HG03575 (cell line): ENCODE measurements around the gene FSIP1.

Experiments used
- ATAC-seq: cut with Tn5 transposase; IDR thresholded peaks from one replicate; pipeline ENCODE4 v1.9.1; 2021; ENCODE audit not compliant: unreplicated experiment, insufficient number of reproducible peaks, low FRiP score; ENCODE audit errors: extremely low read depth

The FSIP1 gene

GRCh38 chr15:39735120-39735717 is 47.4 kb downstream of the FSIP1 start:
- no peak for ATAC-seq

DNA sequence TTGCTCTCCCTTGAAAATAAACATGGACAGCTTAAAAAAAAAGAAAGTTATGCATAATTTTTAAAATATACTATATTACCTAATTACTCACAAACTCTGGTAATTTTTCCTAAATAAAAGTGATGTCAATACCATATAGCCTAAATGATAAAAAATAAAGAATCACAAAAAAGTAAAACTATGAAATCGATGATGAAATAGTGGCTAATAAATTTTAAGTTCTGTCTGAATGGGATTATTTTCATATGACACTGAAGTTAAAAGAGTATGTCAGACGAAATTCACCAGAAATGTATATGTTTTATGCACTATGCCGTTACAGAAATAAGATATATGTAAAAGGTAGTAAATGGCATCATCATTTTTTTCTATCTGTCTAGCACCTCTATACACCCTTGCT is 51.4 kb downstream of the FSIP1 start:
- ATAC-seq, result no peak

DNA sequence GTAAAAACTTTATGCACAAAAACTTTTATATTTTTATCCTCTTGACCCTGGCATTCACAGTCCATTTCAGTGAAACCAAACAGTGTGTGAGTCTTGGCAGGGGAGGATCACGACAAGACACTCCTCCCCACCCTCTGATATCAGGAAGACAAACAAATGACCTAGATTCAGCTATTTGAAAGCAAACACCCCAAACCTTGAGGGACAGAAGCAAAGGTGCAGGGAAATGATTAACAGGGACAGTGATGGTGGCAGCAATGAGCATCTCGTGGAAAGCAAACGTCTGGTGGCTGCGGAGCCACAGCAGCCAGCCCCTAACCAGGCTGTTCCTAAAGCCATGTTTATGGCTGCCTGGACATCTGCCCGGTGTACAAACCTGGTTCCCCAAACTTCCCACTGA is 52.1 kb downstream of the FSIP1 start:
- no peak for ATAC-seq

DNA sequence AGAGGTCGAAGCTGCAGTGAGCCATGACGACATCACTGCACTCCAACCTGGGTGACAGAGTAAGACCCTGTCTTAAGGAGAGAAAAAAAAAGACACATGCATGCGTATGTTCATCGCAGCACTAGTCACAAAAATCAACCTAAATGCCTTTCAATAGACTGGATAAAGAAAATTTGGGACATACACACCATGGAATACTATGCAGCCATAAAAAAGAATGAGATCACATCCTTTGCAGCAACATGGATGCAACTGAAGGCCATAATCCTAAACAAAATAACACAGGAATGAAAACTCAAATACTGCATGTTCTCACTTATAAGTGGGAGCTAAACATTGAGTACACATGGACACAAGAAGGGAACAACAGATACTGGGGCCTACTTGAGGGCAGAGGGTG is 53.1 kb downstream of the FSIP1 start:
- no peak for ATAC-seq

DNA sequence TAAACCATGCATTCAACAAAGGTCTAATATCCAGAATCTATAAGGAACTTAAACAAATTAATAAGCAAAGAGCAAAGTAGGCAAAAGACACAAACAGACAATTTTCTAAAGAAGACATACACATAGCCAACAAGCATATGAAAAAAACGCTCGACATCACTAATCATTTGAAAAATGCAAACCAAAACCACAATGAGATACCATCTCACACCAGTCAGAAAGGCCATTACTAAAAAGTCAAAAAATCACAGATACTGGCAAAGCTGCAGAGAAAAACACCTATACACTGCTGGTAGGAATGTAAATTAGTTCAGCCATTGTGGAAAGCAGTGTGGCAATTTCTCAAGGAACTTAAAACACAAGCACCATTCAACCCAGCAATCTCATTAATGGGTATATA is 53.8 kb downstream of the FSIP1 start:
- no peak for ATAC-seq

- ATAC-seq, result no peak
These were observed 60.7 kb downstream of the FSIP1 start for GRCh38 chr15:39721893-39722292.

DNA sequence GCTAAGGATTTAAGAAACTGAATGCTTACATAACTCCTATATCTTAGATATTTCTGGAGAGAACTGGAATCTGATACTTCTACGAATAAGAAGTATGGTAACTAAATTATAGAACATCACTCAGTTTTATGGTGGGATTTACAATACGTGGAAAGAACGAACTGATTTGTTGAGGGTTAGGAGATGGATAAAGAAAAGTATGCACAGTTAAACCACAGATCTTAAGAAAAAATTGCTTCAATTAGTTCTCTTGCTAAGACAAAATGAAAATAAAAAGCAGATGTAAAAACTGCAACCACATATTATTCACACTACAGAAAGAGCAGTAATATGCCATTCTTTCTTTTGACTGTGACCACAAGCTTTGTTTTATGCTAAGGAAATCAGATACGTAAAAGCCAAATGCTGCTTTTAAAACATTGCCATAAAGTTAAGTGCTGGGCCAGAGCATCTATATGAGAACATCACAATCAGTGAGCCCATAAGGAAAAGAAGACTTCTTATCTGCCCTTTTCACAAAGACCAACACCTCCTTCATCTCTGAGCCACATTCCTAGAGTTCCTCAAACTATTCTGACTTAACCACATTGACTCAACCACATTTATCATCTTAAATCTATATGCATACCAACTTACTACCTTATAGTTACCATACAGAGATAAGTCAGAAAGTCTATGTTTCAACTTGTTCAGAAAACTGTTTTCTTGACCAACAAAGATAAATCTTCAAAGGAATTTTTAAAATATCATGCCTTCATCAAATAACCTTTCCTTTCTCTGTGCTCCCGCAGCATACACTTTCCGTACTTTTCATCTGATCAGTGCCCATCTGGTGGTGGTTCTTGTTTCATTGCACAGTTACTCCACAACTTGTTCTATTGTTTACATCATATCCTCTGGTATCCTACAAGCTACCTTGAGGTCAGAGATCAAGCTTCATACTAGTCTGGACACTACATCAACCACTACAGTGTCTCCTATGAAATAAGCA is 61.7 kb downstream of the FSIP1 start:
- no peak for ATAC-seq

- no peak for ATAC-seq
These were observed 62.6 kb downstream of the FSIP1 start for GRCh38 chr15:39720081-39720480.

GRCh38 chr15:39719109-39719508 is 63.5 kb downstream of the FSIP1 start:
- ATAC-seq, result no peak

- ATAC-seq, result no peak
These were observed 65.5 kb downstream of the FSIP1 start for GRCh38 chr15:39717134-39717533.

- ATAC-seq, result no peak
These were observed 68.4 kb downstream of the FSIP1 start for GRCh38 chr15:39714251-39714650.

- no peak for ATAC-seq
These were observed 68.8 kb downstream of the FSIP1 start for GRCh38 chr15:39713846-39714245.

- no peak for ATAC-seq
These were observed 72.0 kb downstream of the FSIP1 start for GRCh38 chr15:39710681-39711080.

GRCh38 chr15:39709941-39710340 is 72.7 kb downstream of the FSIP1 start:
- ATAC-seq, result no peak

DNA sequence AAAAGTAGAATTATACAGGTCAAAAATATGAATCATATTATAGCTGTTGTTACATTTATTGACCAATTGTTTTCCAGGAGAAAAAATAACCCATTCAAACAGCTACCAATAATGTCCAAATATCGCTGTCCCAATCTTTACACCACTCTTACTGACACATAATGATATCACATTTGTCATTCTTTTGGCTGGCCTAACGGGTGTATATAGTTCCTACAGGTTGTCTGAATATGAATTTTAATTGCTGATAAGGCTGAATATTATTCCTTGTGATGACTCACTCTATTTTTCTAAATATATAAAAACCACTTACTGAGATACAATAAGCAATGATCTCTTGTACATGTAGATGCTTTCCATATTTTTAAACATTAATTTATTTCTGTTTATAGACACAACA is 76.4 kb downstream of the FSIP1 start:
- ATAC-seq, result no peak

- no peak for ATAC-seq
These were observed 78.0 kb downstream of the FSIP1 start for GRCh38 chr15:39704689-39705088.

DNA sequence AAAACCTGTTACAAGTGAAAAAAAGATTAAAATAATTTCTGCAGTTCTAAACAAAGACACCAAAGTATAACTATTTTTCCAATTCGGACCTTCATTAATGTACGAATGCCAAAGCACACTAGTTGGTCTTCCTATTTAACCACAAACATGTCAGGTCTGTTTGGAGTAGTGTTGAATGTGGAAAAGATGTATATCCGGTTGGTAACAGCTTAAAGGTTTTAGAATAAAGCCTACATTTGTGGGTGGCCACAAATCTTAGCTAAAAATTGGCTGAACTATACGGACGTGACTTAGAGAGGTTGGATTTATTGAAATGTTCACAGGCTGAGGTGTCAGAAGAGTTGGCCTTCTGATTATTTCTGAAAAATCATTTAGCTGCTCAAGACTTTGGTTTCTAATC is 78.4 kb downstream of the FSIP1 start:
- ATAC-seq, result no peak

DNA sequence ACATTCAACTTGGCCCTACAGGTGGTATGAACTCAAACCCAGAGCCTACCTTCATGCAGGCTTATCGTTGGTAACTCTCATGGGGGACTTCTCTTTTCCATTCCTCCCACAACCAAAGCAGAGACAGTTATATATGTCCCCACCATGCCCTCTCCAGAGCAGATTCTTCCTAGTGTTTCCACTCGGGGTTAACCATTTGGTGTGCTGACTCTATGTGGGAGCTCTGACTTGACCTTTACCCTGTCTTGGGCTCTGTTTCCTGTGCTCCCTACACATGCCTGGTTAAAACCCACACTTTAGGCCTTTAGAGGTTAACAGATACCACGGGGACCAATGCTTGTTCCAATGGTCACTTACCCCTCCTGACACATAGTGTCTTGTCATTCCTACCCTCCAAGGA is 80.7 kb downstream of the FSIP1 start:
- ATAC-seq, result no peak

DNA sequence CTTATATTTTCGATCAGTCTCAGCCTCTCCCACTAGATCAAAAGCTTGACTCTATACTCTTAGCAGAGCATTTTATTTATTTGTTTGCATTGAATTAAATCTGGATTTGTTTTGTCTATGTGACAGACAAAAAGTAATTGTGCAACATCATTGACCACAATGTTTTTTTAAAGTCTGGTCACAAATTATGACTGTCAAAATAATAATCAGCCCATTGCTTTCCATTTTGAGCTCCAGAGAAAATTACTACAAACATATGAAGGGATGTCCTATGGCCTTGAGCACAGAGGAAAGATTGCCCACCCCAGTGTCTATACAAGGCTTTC is 82.3 kb downstream of the FSIP1 start:
- ATAC-seq, result no peak

DNA sequence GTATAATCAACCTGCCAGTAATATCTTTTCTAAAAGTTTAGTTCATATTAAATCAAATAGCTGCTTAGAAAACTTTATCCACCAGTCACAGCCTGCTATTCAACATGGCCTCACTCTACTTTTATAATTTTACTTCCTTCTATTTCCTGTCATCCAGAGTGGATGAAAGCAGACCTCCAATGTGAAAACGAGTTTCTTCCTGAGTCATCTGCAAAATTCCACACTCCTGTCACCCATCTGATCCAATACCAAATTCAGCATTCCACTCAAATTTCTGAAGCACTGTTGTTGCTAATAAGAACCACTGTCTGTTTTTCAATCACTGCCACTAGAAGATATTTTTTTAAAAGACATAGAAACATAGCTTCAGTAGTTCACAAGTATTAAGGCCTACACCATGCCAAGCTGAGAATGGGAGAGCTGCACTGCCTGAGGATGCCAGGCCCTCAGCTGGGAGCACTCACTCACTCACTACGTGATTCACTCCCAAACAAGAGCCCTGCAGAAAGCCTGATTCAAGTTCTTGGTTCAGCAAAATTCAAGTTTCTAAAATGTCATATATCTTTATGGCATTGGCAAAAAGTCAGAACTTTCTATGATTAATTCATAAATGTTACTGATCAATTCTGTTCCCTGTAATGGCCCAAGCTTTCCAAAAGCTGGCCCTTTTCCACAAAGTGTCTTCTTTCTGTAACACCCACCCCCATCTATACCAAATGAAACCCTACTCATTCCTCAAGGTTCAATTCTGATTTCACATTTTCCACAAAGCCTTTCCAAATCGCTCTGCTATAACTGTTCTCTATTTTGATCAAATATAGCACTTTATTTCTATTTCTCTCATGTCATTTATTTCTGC is 82.9 kb downstream of the FSIP1 start:
- ATAC-seq, result no peak
